ENCODE data around the gene CRK. TPM values are rescaled to one million over a fixed set of nuclear protein-coding genes. Genes with fewer than 3 reads are reported as not detected.

The CRK gene
- polyA plus RNA-seq (2013, experiment 1 of 2): 41.3 TPM
- polyA plus RNA-seq (2013, experiment 2 of 2): 38.9 TPM

- under 1% methylated on average over 93 of the region's 93 CpGs for WGBS
- peak within 1 kb of the TSS; percentile 95 for H3K9ac ChIP-seq (ENCODE audit: low read depth, low read length)
- H3K4me3 ChIP-seq (ENCODE audit: low read length): peak within 1 kb of the TSS; percentile 97
- no peaks in the 10 kb centered on the region for H3K9me3 ChIP-seq (ENCODE audit: insufficient read depth, low read depth, low read length)
- peaks cover 19% of the 10 kb centered on the region for H3K36me3 ChIP-seq (ENCODE audit: insufficient read depth, low read length)
- H3K27ac ChIP-seq (ENCODE audit: low read depth, low read length): peak within 1 kb of the TSS; percentile 97
- no peaks in the 10 kb centered on the region for H3K27me3 ChIP-seq (ENCODE audit: insufficient read depth, low read length)
- peaks cover 7% of the 10 kb centered on the region; the same call in 1 of the 2 replicates for H3K4me1 ChIP-seq (ENCODE audit: insufficient read depth, low read length)
Observed at GRCh38 chr17:1455797-1456599, at the start of gene CRK. TSS of gene CRK (minus strand) at chr17:1456232. CDS start at chr17:1456117, 115 bp downstream.

- Histone ChIP-seq H3K9ac (ENCODE audit: low read depth, low read length) (peak overlapping the region; percentile 38; the same call in 1 of the 2 replicates), H3K27ac (ENCODE audit: low read depth, low read length) (no peak overlapping the region)
- 91% methylated on average over 5 of the region's 5 CpGs for WGBS
Observed at GRCh38 chr17:1505586-1505985, 49.6 kb upstream of the CRK start.

GRCh38 chr17:1504866-1505265, 48.8 kb upstream of the CRK start:
- no peak overlapping the region for H3K9ac ChIP-seq (ENCODE audit: low read depth, low read length)
- H3K4me3 ChIP-seq (ENCODE audit: low read length): no peak overlapping the region
- no peak overlapping the region for H3K27ac ChIP-seq (ENCODE audit: low read depth, low read length)
- H3K4me1 ChIP-seq (ENCODE audit: insufficient read depth, low read length): no peaks in the 10 kb centered on the region
- 92% methylated on average over 3 of the region's 3 CpGs for WGBS
- H3K9me3 ChIP-seq (ENCODE audit: insufficient read depth, low read depth, low read length): no peaks in the 10 kb centered on the region
- no peaks in the 10 kb centered on the region for H3K27me3 ChIP-seq (ENCODE audit: insufficient read depth, low read length)
- H3K36me3 ChIP-seq (ENCODE audit: insufficient read depth, low read length): peaks cover 6% of the 10 kb centered on the region; the same call in 1 of the 2 replicates

More at GRCh38 chr17:1505586-1505985, 49.6 kb upstream of the CRK start:
- Histone ChIP-seq H3K4me1 (ENCODE audit: insufficient read depth, low read length) (no peaks in the 10 kb centered on the region), H3K4me3 (ENCODE audit: low read length) (no peak overlapping the region), H3K27me3 (ENCODE audit: insufficient read depth, low read length) (no peaks in the 10 kb centered on the region), H3K9me3 (ENCODE audit: insufficient read depth, low read depth, low read length) (no peaks in the 10 kb centered on the region), H3K36me3 (ENCODE audit: insufficient read depth, low read length) (peaks cover 6% of the 10 kb centered on the region; the same call in 1 of the 2 replicates)

DNA sequence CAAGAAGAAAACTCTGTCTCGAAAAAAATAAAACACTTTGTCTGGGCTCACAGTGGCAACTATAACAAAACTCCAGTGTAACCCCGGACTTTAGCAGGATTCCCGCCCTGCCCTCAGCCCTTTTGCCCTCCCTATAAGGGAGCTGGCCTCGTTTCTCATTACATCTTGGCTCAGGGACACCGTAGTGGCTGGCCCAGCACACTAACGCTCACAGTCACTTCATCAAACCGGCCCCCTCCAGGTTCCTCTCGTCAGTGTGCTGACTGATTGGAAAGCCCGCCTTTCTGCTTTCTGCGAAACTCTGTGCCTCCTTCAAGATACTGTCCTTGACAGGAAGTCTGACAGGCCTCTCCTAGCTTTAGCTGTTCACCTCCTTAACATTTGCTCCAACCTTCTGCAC, 47.7 kb upstream of the CRK start:
- H3K27me3 ChIP-seq (ENCODE audit: insufficient read depth, low read length): no peaks in the 10 kb centered on the region
- 88% methylated on average over 10 of the region's 10 CpGs for WGBS
- H3K4me1 ChIP-seq (ENCODE audit: insufficient read depth, low read length): no peaks in the 10 kb centered on the region
- H3K27ac ChIP-seq (ENCODE audit: low read depth, low read length): no peak overlapping the region
- no peaks in the 10 kb centered on the region; the same call in 1 of the 2 replicates for H3K36me3 ChIP-seq (ENCODE audit: insufficient read depth, low read length)
- H3K9me3 ChIP-seq (ENCODE audit: insufficient read depth, low read depth, low read length): no peaks in the 10 kb centered on the region
- H3K4me3 ChIP-seq (ENCODE audit: low read length): no peak overlapping the region
- no peak overlapping the region for H3K9ac ChIP-seq (ENCODE audit: low read depth, low read length)

DNA sequence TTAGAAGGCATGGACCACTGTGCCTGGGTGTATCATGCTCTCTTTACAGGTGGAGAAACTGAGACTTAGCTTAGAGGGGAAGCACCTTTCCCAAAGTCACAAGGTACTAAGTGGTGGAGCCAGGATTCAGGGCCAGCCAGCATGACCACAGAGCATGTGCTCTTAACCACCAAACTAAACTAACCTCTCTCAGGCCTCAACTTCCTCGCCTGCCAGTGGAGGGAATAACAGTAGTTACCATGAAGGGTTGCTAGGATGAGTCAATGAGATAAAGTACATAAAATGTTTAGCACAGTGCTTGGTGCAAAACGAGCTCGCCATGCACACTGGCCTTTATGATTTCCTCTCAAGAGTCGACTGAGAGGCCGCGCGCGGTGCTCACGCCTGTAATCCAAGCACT, 42.8 kb upstream of the CRK start:
- H3K9ac ChIP-seq (ENCODE audit: low read depth, low read length): no peak overlapping the region
- WGBS: 90% methylated on average over 9 of the region's 9 CpGs

GRCh38 chr17:1498233-1498632, 42.2 kb upstream of the CRK start:
- Histone ChIP-seq H3K9ac (ENCODE audit: low read depth, low read length) (no peak overlapping the region), H3K36me3 (ENCODE audit: insufficient read depth, low read length) (peaks cover 16% of the 10 kb centered on the region), H3K9me3 (ENCODE audit: insufficient read depth, low read depth, low read length) (no peaks in the 10 kb centered on the region), H3K4me1 (ENCODE audit: insufficient read depth, low read length) (peaks cover 1% of the 10 kb centered on the region; the same call in 1 of the 2 replicates), H3K27me3 (ENCODE audit: insufficient read depth, low read length) (no peaks in the 10 kb centered on the region), H3K4me3 (ENCODE audit: low read length) (no peak overlapping the region), H3K27ac (ENCODE audit: low read depth, low read length) (no peak overlapping the region)
- WGBS: 97% methylated on average over 2 of the region's 2 CpGs

More for the DNA sequence above, 42.8 kb upstream of the CRK start:
- no peaks in the 10 kb centered on the region for H3K27me3 ChIP-seq (ENCODE audit: insufficient read depth, low read length)
- no peaks in the 10 kb centered on the region for H3K4me1 ChIP-seq (ENCODE audit: insufficient read depth, low read length)
- no peak overlapping the region for H3K4me3 ChIP-seq (ENCODE audit: low read length)
- no peaks in the 10 kb centered on the region for H3K9me3 ChIP-seq (ENCODE audit: insufficient read depth, low read depth, low read length)
- H3K27ac ChIP-seq (ENCODE audit: low read depth, low read length): no peak overlapping the region
- peaks cover 16% of the 10 kb centered on the region for H3K36me3 ChIP-seq (ENCODE audit: insufficient read depth, low read length)

DNA sequence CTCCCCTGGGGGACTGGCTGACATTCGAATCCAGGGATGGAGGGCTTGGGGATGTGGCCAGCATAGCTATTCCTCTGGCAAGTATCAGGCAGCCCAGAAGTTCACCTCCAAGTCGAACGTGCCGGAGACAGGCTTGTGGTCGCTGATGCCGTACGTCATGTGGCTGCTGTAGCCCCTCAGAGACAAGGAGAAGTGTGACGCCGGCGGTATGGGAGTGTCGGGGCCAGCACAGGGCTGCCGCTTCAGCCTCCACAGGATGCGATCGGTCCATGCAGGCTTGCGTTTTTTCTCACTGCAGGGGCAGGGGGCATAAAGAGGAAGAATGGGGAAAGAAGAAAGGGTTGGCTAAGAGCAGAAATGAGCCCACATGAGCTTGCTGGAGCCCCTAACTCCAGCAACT, 41.8 kb upstream of the CRK start:
- no peak overlapping the region for H3K9ac ChIP-seq (ENCODE audit: low read depth, low read length)
- peaks cover 16% of the 10 kb centered on the region for H3K36me3 ChIP-seq (ENCODE audit: insufficient read depth, low read length)
- H3K27me3 ChIP-seq (ENCODE audit: insufficient read depth, low read length): no peaks in the 10 kb centered on the region
- no peaks in the 10 kb centered on the region for H3K9me3 ChIP-seq (ENCODE audit: insufficient read depth, low read depth, low read length)
- peaks cover 5% of the 10 kb centered on the region; the same call in 1 of the 2 replicates for H3K4me1 ChIP-seq (ENCODE audit: insufficient read depth, low read length)
- WGBS: 90% methylated on average over 15 of the region's 15 CpGs
- H3K27ac ChIP-seq (ENCODE audit: low read depth, low read length): no peak overlapping the region
- H3K4me3 ChIP-seq (ENCODE audit: low read length): no peak overlapping the region

GRCh38 chr17:1496869-1497268, 40.8 kb upstream of the CRK start:
- no peak overlapping the region for H3K27ac ChIP-seq (ENCODE audit: low read depth, low read length)
- WGBS: 93% methylated on average over 14 of the region's 14 CpGs
- H3K9me3 ChIP-seq (ENCODE audit: insufficient read depth, low read depth, low read length): no peaks in the 10 kb centered on the region
- H3K9ac ChIP-seq (ENCODE audit: low read depth, low read length): no peak overlapping the region
- H3K4me1 ChIP-seq (ENCODE audit: insufficient read depth, low read length): peaks cover 7% of the 10 kb centered on the region; the same call in 1 of the 2 replicates
- peaks cover 5% of the 10 kb centered on the region for H3K27me3 ChIP-seq (ENCODE audit: insufficient read depth, low read length)
- H3K4me3 ChIP-seq (ENCODE audit: low read length): no peak overlapping the region
- H3K36me3 ChIP-seq (ENCODE audit: insufficient read depth, low read length): peaks cover 16% of the 10 kb centered on the region

DNA sequence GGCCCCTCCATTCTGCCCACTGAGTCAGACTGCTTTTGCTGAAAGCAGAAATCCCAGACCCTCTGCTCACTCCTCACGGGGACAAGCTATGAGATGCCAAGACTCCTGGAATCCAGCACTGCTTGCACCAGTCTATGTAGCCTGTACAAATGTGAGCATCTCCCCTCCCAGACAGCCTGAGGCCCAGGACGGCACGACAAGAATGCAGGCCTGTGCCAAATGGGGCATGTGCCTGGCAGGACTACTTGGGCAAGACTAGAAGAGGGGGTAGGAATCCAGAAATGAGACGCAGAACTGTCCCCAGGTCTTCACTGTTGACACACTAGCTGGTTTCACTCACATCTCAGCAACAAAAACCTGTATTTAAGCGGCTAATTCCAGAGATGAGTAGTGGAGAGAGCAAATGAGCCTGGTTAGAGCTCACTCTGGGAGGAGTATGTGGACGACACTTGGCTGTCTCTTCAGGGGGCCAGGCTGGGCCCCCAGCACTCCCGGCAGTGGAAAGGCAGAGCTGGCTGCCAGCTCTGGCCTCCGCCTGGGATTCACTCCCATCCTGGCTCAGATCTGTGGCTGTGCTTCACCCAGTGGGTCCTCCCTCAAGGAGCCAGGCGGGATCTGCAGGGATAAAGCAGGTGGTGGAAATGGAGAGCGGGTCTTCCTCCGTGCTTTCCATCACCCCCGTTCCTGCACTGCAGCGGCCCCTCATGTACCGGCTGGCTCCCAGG, 39.4 kb upstream of the CRK start:
- Histone ChIP-seq H3K27ac (ENCODE audit: low read depth, low read length) (no peak overlapping the region), H3K9me3 (ENCODE audit: insufficient read depth, low read depth, low read length) (no peaks in the 10 kb centered on the region), H3K9ac (ENCODE audit: low read depth, low read length) (no peak overlapping the region), H3K36me3 (ENCODE audit: insufficient read depth, low read length) (peaks cover 16% of the 10 kb centered on the region), H3K4me1 (ENCODE audit: insufficient read depth, low read length) (peaks cover 9% of the 10 kb centered on the region; the same call in 1 of the 2 replicates), H3K4me3 (ENCODE audit: low read length) (no peak overlapping the region), H3K27me3 (ENCODE audit: insufficient read depth, low read length) (peaks cover 6% of the 10 kb centered on the region)
- WGBS: 88% methylated on average over 14 of the region's 14 CpGs

- no peaks in the 10 kb centered on the region for H3K9me3 ChIP-seq (ENCODE audit: insufficient read depth, low read depth, low read length)
- WGBS: 94% methylated on average over 11 of the region's 11 CpGs
- no peak overlapping the region for H3K4me3 ChIP-seq (ENCODE audit: low read length)
- H3K9ac ChIP-seq (ENCODE audit: low read depth, low read length): no peak overlapping the region
- H3K27ac ChIP-seq (ENCODE audit: low read depth, low read length): no peak overlapping the region
- H3K27me3 ChIP-seq (ENCODE audit: insufficient read depth, low read length): peaks cover 6% of the 10 kb centered on the region
- H3K4me1 ChIP-seq (ENCODE audit: insufficient read depth, low read length): peaks cover 11% of the 10 kb centered on the region; the same call in 1 of the 2 replicates
- H3K36me3 ChIP-seq (ENCODE audit: insufficient read depth, low read length): peaks cover 16% of the 10 kb centered on the region
Observed at GRCh38 chr17:1494736-1495253, 38.8 kb upstream of the CRK start.

- Histone ChIP-seq H3K27ac (ENCODE audit: low read depth, low read length) (no peak overlapping the region), H3K4me1 (ENCODE audit: insufficient read depth, low read length) (peaks cover 11% of the 10 kb centered on the region; the same call in 1 of the 2 replicates), H3K4me3 (ENCODE audit: low read length) (no peak overlapping the region), H3K36me3 (ENCODE audit: insufficient read depth, low read length) (peaks cover 16% of the 10 kb centered on the region), H3K27me3 (ENCODE audit: insufficient read depth, low read length) (peaks cover 6% of the 10 kb centered on the region), H3K9me3 (ENCODE audit: insufficient read depth, low read depth, low read length) (no peaks in the 10 kb centered on the region), H3K9ac (ENCODE audit: low read depth, low read length) (no peak overlapping the region)
- 95% methylated on average over 7 of the region's 7 CpGs for WGBS
Observed at GRCh38 chr17:1494203-1494602, 38.2 kb upstream of the CRK start.

Data from HUES64 (cell line).